Adrenal gland (tissue), 12 donors: ENCODE measurements around the gene VSTM2B. TPM values are rescaled to one million over a fixed set of nuclear protein-coding genes. Genes with fewer than 3 reads are reported as not detected.

Experiments
- DNase-seq, 7 donors: peaks; one replicate each; pipeline ENCODE4 v3.0.0-alpha.2; 2019 to 2020
- H3K27ac ChIP-seq, 5 donors: fragments of 200-600 bp; sonication (generic) in 4 of 5; 1 replicate in 3 of 5; 2 replicates in 2 of 5; pipeline versions ENCODE4 v1.5.1 to v1.8.0; 2016 to 2020; ENCODE audit warnings: mild to moderate bottlenecking in 1 of 5
- H3K27me3 ChIP-seq: fragments of 200-600 bp; 2 replicates; pipeline ENCODE4 v1.8.0; 2021
- H3K36me3 ChIP-seq, 2 donors: fragments of 200-600 bp; replicated peaks in 1 of 2; 1 replicate in 1 of 2; 2 replicates in 1 of 2; pipeline versions ENCODE4 v1.5.1 to v1.8.0; 2018 to 2022
- H3K4me1 ChIP-seq, 2 donors: fragments of 200-600 bp; replicated peaks in 1 of 2; 1 replicate in 1 of 2; 2 replicates in 1 of 2; pipeline versions ENCODE4 v1.5.1 to v1.8.0; 2018 to 2021
- H3K4me3 ChIP-seq, 4 donors: fragments of 200-600 bp; sonication (generic) in 3 of 4; one replicate each; pipeline ENCODE4 v1.5.1; 2016 to 2018
- H3K9me3 ChIP-seq, 3 donors: fragments of 200-600 bp; sonication (generic) in 1 of 3; replicated peaks in 1 of 3; 1 replicate in 2 of 3; 2 replicates in 1 of 3; pipeline versions ENCODE4 v1.5.1 to v1.8.0; 2016 to 2021
- POLR2A ChIP-seq, 2 donors: fragments of 450-650 bp; IDR thresholded peaks; one replicate each; pipeline ENCODE4 v1.6.1; 2017; ENCODE audit warnings: antibody characterized with exemption in 2 of 2, mild to moderate bottlenecking in 2 of 2, moderate library complexity in 1 of 2
- WGBS, 4 donors: extraction: QIAGEN DNeasy Blood & Tissue Kit in 2 of 4; methylation state at CpG; one replicate each; pipeline versions ENCODE4 v1.1.5 to v1.1.7; 2013 to 2017; 5-methylcytosine and 5-hydroxymethylcytosine counted together
- intact Hi-C, 2 donors: fragments of 100-400 bp; cut with DNase I; formaldehyde crosslinking; loops; one replicate each; pipeline versions ENCODE4 v1.14.1 to v1.15.0; 2022 to 2023
- polyA plus RNA-seq, 3 donors: library from polyadenylated mRNA; stranded (reverse); fragments of 200-250 nt in 2 of 3; fragments of 350-450 nt in 1 of 3; fragmentation: Illumina TruSeq in 1 of 3; extraction: RNeasy Lipid Tissue Mini Kit (QIAGEN cat#74804) in 1 of 3; gene quantifications; one replicate each; pipeline ENCODE4 v1.2.3, GENCODE V29; 2013 to 2014
- total RNA-seq, 9 donors: library from RNA; depleted of rRNA in 4 of 9; stranded (reverse); fragments of >200 nt in 4 of 9; fragments of 120-200 nt in 1 of 9; fragmentation: NEBNext Ultra II Directional in 1 of 9; extraction: Animal tissue kit (Norgen Biotek cat#: 25700) in 1 of 9; gene quantifications; one replicate each; pipeline versions ENCODE4 v1.1.0 to v1.2.4, GENCODE V29; 2013 to 2023
- TF ChIP-seq, protein P1 (sequence below), 6 experiments: fragments of 450-650 bp in 4 of 6; fragments of 200-600 bp in 2 of 6; sonication (generic) in 1 of 6; IDR thresholded peaks; 1 replicate in 5 of 6; 2 replicates in 1 of 6; pipeline versions ENCODE4 v1.5.1 to v1.8.0; 2016 to 2021; ENCODE audit warnings: antibody characterized with exemption in 6 of 6, mild to moderate bottlenecking in 2 of 6, moderate library complexity in 1 of 6
- donor health status: healthy with polysubstance abuse.
- donor health status: Bipolar disorder and iron deficiency.
- donor health status: DM: yes; HTN: yes; CAD: no.
- donor health status: DM: no; HTN: no; CAD: no.
- donor health status: DM: no; HTN: no; CAD: no.
- donor health status: DM: yes; HTN: yes; CAD: no.

Gene VSTM2B
- total and polyA plus RNA-seq, 12 donors, result 0.09 to 1.3 (median 0.64) TPM; not detected in 8

DNA sequence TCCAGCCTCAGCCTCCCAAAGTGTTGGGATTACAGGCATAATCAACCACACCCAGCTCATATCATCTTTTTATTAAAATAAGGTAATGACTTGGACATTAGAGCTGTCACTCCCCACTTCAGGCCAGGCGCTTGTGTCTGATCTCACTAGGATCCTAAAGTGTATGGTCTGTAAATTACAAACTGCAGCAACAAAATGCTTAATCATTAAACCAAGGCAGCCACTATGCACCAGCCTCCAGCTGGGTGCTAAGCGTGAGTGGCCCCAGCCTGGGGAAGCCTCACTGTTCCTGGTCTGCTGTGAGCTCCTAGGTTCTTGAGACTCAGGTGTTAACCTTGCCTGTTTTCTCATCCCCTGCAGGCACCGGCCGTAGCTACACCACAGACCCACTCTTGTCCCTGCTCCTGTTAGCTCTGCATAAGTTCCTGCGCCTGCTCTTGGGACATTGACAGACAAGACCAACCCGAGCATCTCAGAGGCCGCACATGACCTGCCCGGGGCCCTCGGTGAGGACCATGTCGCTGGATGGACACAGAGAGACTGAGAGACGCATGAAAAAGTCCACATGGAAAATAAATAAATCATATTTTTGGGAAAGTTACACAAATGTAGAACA is 37.8 kb downstream of the VSTM2B start:
- 62 to 76% (median 68%) methylated on average over 11 of the region's 11 CpGs for WGBS, 4 donors
- TF ChIP-seq, protein P1, sequence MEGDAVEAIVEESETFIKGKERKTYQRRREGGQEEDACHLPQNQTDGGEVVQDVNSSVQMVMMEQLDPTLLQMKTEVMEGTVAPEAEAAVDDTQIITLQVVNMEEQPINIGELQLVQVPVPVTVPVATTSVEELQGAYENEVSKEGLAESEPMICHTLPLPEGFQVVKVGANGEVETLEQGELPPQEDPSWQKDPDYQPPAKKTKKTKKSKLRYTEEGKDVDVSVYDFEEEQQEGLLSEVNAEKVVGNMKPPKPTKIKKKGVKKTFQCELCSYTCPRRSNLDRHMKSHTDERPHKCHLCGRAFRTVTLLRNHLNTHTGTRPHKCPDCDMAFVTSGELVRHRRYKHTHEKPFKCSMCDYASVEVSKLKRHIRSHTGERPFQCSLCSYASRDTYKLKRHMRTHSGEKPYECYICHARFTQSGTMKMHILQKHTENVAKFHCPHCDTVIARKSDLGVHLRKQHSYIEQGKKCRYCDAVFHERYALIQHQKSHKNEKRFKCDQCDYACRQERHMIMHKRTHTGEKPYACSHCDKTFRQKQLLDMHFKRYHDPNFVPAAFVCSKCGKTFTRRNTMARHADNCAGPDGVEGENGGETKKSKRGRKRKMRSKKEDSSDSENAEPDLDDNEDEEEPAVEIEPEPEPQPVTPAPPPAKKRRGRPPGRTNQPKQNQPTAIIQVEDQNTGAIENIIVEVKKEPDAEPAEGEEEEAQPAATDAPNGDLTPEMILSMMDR (IDR thresholded peaks at IDR 0.05), result no peak
- no peak for TF ChIP-seq POLR2A (IDR thresholded peaks at IDR 0.05)
- Histone ChIP-seq H3K36me3 (no peaks in the 10 kb centered on the region), H3K4me3 (no peak overlapping the region), H3K27me3 (no peaks in the 10 kb centered on the region), H3K9me3 (no peaks in the 10 kb centered on the region), H3K27ac (no peak overlapping the region), H3K4me1 (no peaks in the 10 kb centered on the region)
- peak in 1 of 7 donors; percentile 2 for DNase-seq
- intact Hi-C loops, result no loop called here

GRCh38 chr19:29564574-29565005 is 38.8 kb downstream of the VSTM2B start:
- H3K9me3 ChIP-seq, result no peaks in the 10 kb centered on the region
- H3K4me1 ChIP-seq, result no peaks in the 10 kb centered on the region
- intact Hi-C loops, result no loop called here
- WGBS, 4 donors, result 38 to 51% (median 39%) methylated on average over 9 to 11 of the region's 11 CpGs
- H3K27ac ChIP-seq, result no peak overlapping the region
- no peaks in the 10 kb centered on the region for H3K36me3 ChIP-seq
- TF ChIP-seq POLR2A (IDR thresholded peaks at IDR 0.05), result no peak
- TF ChIP-seq, protein P1 (IDR thresholded peaks at IDR 0.05), result no peak
- no peak overlapping the region for H3K4me3 ChIP-seq
- no peak for DNase-seq
- H3K27me3 ChIP-seq, result no peaks in the 10 kb centered on the region

- Histone ChIP-seq H3K4me3 (no peak overlapping the region), H3K27ac (no peak overlapping the region), H3K36me3 (no peaks in the 10 kb centered on the region), H3K27me3 (no peaks in the 10 kb centered on the region), H3K9me3 (no peaks in the 10 kb centered on the region), H3K4me1 (no peaks in the 10 kb centered on the region)
- TF ChIP-seq, protein P1 (IDR thresholded peaks at IDR 0.05), result no peak
- TF ChIP-seq POLR2A (IDR thresholded peaks at IDR 0.05), result no peak
- intact Hi-C loops, result no loop called here
- no peak for DNase-seq
- WGBS, 4 donors, result 73 to 83% (median 80%) methylated on average over 6 to 19 of the region's 19 CpGs
Observed at GRCh38 chr19:29565171-29565570, 39.4 kb downstream of the VSTM2B start.

GRCh38 chr19:29566496-29567054 is 40.8 kb downstream of the VSTM2B start:
- TF ChIP-seq POLR2A (IDR thresholded peaks at IDR 0.05), result no peak
- TF ChIP-seq, protein P1 (IDR thresholded peaks at IDR 0.05), result no peak
- DNase-seq, result no peak
- no peaks in the 10 kb centered on the region for H3K36me3 ChIP-seq
- 73 to 86% (median 79%) methylated on average over 3 of the region's 3 CpGs for WGBS, 4 donors
- no peaks in the 10 kb centered on the region for H3K9me3 ChIP-seq
- H3K4me1 ChIP-seq, result no peaks in the 10 kb centered on the region
- intact Hi-C loops, result no loop called here
- H3K4me3 ChIP-seq, result no peak overlapping the region
- no peaks in the 10 kb centered on the region for H3K27me3 ChIP-seq
- no peak overlapping the region for H3K27ac ChIP-seq
